Nephron (organoid): ENCODE data around the gene MESD.

Experiments used
- H3K27ac Mint-ChIP-seq, 3 experiments: 2 replicates each; pipeline ENCODE4 v1.8.0; 2020; ENCODE audit warnings: mixed read lengths in 3 of 3, mild to moderate bottlenecking in 2 of 3, moderate library complexity in 1 of 3
- H3K27me3 Mint-ChIP-seq: 2 replicates; pipeline ENCODE4 v1.8.0; 2021; ENCODE audit warnings: low read depth, mild to moderate bottlenecking, moderate library complexity, mixed read lengths
- H3K36me3 Mint-ChIP-seq: 2 replicates; pipeline ENCODE4 v1.8.0; 2020; ENCODE audit warnings: low read depth, mixed read lengths
- H3K4me1 Mint-ChIP-seq: 2 replicates; pipeline ENCODE4 v1.8.0; 2020; ENCODE audit warnings: mixed read lengths
- H3K4me3 Mint-ChIP-seq, 3 experiments: 2 replicates each; pipeline ENCODE4 v1.8.0; 2020; ENCODE audit warnings: mild to moderate bottlenecking in 3 of 3, mixed read lengths in 3 of 3, moderate library complexity in 2 of 3
- H3K9me3 Mint-ChIP-seq: 2 replicates; pipeline ENCODE4 v1.8.0; 2020; ENCODE audit warnings: mixed read lengths
- TF ChIP-seq, protein P1 (sequence below), 3 experiments: fragments of 200-600 bp; sonication (generic); IDR thresholded peaks; one replicate each; pipeline ENCODE4 v1.5.0; 2021; ENCODE audit warnings: antibody characterized with exemption in 3 of 3; ENCODE audit not compliant: unreplicated experiment in 3 of 3

MESD gene

DNA sequence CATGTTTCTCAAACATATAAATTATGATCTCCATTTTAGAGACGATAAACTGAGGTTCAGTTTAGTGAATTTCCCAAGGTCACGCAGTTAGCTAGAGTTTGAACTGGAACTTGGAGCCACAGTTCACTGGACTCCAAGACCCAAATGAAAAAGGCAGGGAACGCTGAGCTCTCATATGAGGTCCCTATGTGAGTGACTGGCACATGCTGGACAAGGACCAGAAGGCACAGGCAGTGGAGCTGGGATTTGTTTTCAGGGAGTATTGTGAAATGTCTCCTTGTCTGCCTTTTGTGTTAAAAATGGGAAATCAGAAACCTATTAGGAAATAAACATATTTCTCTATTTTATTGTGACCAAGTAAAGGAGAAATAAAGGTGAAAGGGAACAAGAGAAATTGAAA is 63.5 kb downstream of the MESD start:
- H3K27ac Mint-ChIP-seq, result no peak overlapping the region
- no peak overlapping the region for H3K4me3 Mint-ChIP-seq
- no peaks in the 10 kb centered on the region for H3K9me3 Mint-ChIP-seq
- peaks cover 5% of the 10 kb centered on the region for H3K36me3 Mint-ChIP-seq
- H3K4me1 Mint-ChIP-seq, result no peaks in the 10 kb centered on the region
- TF ChIP-seq, protein P1, sequence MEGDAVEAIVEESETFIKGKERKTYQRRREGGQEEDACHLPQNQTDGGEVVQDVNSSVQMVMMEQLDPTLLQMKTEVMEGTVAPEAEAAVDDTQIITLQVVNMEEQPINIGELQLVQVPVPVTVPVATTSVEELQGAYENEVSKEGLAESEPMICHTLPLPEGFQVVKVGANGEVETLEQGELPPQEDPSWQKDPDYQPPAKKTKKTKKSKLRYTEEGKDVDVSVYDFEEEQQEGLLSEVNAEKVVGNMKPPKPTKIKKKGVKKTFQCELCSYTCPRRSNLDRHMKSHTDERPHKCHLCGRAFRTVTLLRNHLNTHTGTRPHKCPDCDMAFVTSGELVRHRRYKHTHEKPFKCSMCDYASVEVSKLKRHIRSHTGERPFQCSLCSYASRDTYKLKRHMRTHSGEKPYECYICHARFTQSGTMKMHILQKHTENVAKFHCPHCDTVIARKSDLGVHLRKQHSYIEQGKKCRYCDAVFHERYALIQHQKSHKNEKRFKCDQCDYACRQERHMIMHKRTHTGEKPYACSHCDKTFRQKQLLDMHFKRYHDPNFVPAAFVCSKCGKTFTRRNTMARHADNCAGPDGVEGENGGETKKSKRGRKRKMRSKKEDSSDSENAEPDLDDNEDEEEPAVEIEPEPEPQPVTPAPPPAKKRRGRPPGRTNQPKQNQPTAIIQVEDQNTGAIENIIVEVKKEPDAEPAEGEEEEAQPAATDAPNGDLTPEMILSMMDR (IDR thresholded peaks at IDR 0.05; ENCODE audit: unreplicated experiment in 3 of 3), result no peak
- no peaks in the 10 kb centered on the region for H3K27me3 Mint-ChIP-seq

DNA sequence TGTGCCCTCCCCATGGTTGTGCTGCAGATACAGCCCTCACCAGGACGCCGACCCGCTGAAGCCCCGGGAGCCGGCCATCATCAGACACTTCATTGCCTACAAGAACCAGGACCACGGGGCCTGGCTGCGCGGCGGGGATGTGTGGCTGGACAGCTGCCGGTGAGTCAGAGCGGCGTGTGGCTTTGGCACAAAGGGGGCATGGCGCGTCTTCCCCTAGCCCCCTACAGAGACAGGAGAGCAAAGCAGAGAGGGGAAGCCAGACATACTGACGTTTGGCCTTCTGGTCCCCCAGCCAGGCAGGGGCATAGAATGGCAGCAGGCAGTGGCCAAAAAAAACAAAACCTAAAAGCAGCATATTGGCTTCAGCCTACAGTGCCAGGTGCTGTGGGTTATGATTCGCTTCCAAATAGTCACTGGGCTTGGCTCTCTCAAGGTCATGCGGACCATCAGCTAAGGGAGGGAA is 64.0 kb downstream of the MESD start:
- Mint-ChIP-seq H3K4me3 (no peak overlapping the region), H3K4me1 (no peaks in the 10 kb centered on the region), H3K27me3 (no peaks in the 10 kb centered on the region), H3K27ac (no peak overlapping the region), H3K36me3 (peaks cover 5% of the 10 kb centered on the region), H3K9me3 (no peaks in the 10 kb centered on the region)
- TF ChIP-seq, protein P1 (IDR thresholded peaks at IDR 0.05; ENCODE audit: unreplicated experiment in 3 of 3), result no peak

DNA sequence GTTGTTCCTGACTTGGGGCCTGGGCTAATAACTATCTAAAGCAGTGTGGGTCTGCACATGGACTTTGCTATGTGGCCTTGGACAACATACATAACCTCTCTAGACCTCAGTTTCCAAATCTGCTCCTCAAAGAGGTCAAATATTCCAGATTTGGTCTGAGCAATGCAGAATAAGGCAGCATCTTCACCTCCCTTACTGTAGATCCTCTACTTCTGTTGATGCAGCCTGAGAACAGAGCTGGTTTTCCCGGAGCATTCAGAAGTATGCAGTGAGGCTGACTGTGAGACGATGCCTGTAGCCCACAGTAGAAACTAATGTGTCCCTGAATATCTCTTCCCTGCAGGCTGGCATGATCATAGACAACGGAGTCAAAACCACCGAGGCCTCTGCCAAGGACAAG is 65.3 kb downstream of the MESD start:
- no peak overlapping the region for H3K27ac Mint-ChIP-seq
- no peaks in the 10 kb centered on the region for H3K27me3 Mint-ChIP-seq
- no peaks in the 10 kb centered on the region for H3K9me3 Mint-ChIP-seq
- H3K36me3 Mint-ChIP-seq, result peaks cover under 1% of the 10 kb centered on the region
- H3K4me3 Mint-ChIP-seq, result no peak overlapping the region
- TF ChIP-seq, protein P1 (IDR thresholded peaks at IDR 0.05; ENCODE audit: unreplicated experiment in 3 of 3), result no peak
- no peaks in the 10 kb centered on the region for H3K4me1 Mint-ChIP-seq

DNA sequence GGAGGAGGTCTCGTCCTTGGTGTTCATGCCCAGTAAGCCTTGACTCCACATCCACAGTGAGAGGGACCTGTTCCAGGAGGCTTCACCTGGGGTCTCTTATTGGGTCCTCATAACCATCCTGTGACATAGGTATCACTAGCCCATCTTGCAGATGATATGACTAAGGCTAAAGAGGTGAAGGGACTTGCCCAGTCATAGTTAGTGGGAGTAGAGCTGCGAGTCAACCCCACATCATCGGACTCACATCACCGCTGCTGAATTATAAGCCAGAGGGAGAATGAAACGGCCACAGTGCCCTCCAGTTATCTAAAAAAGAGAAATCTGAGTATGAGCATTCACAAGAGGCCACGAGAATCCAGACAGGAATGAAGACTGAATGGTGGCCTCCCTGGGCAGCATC is 66.0 kb downstream of the MESD start:
- Mint-ChIP-seq H3K27me3 (no peaks in the 10 kb centered on the region), H3K4me1 (no peaks in the 10 kb centered on the region), H3K4me3 (no peak overlapping the region), H3K27ac (no peak overlapping the region), H3K9me3 (no peaks in the 10 kb centered on the region), H3K36me3 (no peaks in the 10 kb centered on the region)
- TF ChIP-seq, protein P1 (IDR thresholded peaks at IDR 0.05; ENCODE audit: unreplicated experiment in 3 of 3), result no peak

DNA sequence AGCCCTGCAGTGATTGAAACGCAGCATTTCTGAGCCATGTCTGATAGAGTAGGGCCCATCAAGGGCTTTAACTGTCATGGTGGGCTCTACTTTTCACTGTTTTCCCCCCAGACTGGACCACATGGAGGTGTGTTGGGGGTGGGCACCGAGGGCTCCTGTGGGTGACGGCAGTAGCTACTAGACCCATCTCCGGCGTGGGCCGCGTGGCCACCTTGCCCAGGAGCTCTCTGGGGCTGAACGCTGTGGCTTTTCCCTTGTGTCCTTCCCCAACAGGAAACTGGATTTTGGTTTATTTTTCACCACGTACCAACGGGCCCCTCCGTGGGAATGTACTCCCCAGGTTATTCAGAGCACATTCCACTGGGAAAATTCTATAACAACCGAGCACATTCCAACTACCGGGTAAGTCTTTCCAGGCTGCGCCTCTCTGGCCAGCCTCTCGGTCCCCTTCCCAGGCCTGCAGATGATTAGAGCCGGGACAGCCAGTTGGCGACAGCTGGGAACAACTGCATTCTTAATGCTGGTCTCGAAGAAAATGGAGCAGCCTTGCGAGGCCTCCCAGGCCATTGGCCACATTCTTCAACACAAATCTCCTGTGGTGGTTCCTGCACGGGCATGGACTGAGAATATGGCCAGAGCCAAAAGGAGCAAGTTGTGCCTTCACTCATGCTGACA is 67.7 kb downstream of the MESD start:
- H3K4me1 Mint-ChIP-seq, result no peaks in the 10 kb centered on the region
- no peaks in the 10 kb centered on the region for H3K27me3 Mint-ChIP-seq
- H3K9me3 Mint-ChIP-seq, result no peaks in the 10 kb centered on the region
- H3K4me3 Mint-ChIP-seq, result no peak overlapping the region
- no peaks in the 10 kb centered on the region for H3K36me3 Mint-ChIP-seq
- no peak overlapping the region for H3K27ac Mint-ChIP-seq
- TF ChIP-seq, protein P1 (IDR thresholded peaks at IDR 0.05; ENCODE audit: unreplicated experiment in 3 of 3), result no peak

DNA sequence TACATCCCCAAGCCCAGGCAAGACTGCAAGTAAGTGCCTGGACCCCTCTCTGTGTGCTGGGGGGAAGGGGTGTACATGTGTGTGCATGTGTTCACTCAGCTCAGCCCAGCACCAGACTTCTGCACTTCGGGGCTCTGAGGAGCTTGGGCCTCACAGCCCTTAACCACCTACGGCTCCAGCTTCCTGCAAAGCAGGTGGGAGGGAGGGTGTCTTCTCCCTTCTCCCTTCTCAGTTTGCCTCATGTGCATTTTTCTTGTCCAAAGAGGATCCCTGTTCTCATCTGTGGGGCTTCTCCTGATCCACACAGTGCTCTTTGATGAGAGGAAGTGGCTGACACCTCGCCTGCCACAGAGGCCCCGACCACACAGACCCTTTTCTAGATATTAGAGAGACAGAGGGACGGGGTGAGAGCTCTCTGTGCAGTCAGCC is 69.3 kb downstream of the MESD start:
- no peak overlapping the region for H3K4me3 Mint-ChIP-seq
- H3K9me3 Mint-ChIP-seq, result no peaks in the 10 kb centered on the region
- H3K27ac Mint-ChIP-seq, result no peak overlapping the region
- H3K4me1 Mint-ChIP-seq, result peaks cover 4% of the 10 kb centered on the region
- TF ChIP-seq, protein P1 (IDR thresholded peaks at IDR 0.05; ENCODE audit: unreplicated experiment in 3 of 3), result no peak
- no peaks in the 10 kb centered on the region for H3K27me3 Mint-ChIP-seq
- no peaks in the 10 kb centered on the region for H3K36me3 Mint-ChIP-seq
